HL-60 (cell line): ENCODE results near the gene COX10.

ENCODE experiments used
- TF ChIP-seq, protein P1 (sequence below): IDR thresholded peaks from one replicate; pipeline ENCODE4 v1.5.1; 2011; ENCODE audit warnings: low read length, control low read depth, inconsistent platforms; ENCODE audit not compliant: insufficient read depth
- TF ChIP-seq, protein P2 (sequence below): IDR thresholded peaks from 2 replicates; pipeline ENCODE4 v1.6.1; 2012; ENCODE audit warnings: low read depth; ENCODE audit not compliant: insufficient replicate concordance

GRCh38 chr17:14165616-14166015 lies 96.3 kb downstream of the COX10 start:
- TF ChIP-seq, protein P1, sequence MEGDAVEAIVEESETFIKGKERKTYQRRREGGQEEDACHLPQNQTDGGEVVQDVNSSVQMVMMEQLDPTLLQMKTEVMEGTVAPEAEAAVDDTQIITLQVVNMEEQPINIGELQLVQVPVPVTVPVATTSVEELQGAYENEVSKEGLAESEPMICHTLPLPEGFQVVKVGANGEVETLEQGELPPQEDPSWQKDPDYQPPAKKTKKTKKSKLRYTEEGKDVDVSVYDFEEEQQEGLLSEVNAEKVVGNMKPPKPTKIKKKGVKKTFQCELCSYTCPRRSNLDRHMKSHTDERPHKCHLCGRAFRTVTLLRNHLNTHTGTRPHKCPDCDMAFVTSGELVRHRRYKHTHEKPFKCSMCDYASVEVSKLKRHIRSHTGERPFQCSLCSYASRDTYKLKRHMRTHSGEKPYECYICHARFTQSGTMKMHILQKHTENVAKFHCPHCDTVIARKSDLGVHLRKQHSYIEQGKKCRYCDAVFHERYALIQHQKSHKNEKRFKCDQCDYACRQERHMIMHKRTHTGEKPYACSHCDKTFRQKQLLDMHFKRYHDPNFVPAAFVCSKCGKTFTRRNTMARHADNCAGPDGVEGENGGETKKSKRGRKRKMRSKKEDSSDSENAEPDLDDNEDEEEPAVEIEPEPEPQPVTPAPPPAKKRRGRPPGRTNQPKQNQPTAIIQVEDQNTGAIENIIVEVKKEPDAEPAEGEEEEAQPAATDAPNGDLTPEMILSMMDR: no peak
- TF ChIP-seq, protein P2, sequence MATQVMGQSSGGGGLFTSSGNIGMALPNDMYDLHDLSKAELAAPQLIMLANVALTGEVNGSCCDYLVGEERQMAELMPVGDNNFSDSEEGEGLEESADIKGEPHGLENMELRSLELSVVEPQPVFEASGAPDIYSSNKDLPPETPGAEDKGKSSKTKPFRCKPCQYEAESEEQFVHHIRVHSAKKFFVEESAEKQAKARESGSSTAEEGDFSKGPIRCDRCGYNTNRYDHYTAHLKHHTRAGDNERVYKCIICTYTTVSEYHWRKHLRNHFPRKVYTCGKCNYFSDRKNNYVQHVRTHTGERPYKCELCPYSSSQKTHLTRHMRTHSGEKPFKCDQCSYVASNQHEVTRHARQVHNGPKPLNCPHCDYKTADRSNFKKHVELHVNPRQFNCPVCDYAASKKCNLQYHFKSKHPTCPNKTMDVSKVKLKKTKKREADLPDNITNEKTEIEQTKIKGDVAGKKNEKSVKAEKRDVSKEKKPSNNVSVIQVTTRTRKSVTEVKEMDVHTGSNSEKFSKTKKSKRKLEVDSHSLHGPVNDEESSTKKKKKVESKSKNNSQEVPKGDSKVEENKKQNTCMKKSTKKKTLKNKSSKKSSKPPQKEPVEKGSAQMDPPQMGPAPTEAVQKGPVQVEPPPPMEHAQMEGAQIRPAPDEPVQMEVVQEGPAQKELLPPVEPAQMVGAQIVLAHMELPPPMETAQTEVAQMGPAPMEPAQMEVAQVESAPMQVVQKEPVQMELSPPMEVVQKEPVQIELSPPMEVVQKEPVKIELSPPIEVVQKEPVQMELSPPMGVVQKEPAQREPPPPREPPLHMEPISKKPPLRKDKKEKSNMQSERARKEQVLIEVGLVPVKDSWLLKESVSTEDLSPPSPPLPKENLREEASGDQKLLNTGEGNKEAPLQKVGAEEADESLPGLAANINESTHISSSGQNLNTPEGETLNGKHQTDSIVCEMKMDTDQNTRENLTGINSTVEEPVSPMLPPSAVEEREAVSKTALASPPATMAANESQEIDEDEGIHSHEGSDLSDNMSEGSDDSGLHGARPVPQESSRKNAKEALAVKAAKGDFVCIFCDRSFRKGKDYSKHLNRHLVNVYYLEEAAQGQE: no peak
